Thyroid gland (tissue), 4 donors: ENCODE results near the gene DHRS3.
"Not testable (repeated sequence)": the region's sequence is repeated elsewhere in the genome, so short reads cannot be mapped to it uniquely, and the experiment has no call there.

ENCODE experiments used
- CTCF ChIP-seq, 6 experiments: fragments of 200-600 bp in 3 of 6; fragments of 450-650 bp in 3 of 6; sonication (generic) in 3 of 6; IDR thresholded peaks; one replicate each; pipeline ENCODE4 v1.5.1; 2016 to 2019; ENCODE audit warnings: antibody characterized with exemption in 6 of 6, mild to moderate bottlenecking in 2 of 6, inconsistent platforms in 1 of 6, moderate library complexity in 1 of 6
- POLR2A ChIP-seq, 2 donors: fragments of 450-650 bp; IDR thresholded peaks; one replicate each; pipeline ENCODE4 v1.6.1; 2017; ENCODE audit warnings: antibody characterized with exemption in 2 of 2, mild to moderate bottlenecking in 2 of 2, moderate library complexity in 1 of 2

- not testable (repeated sequence) for TF ChIP-seq CTCF, POLR2A (IDR thresholded peaks at IDR 0.05)
Observed at GRCh38 chr1:12522780-12523179, 95.2 kb downstream of the DHRS3 start.
